Testis (tissue), 3 donors: Measurements from ENCODE around the gene PDE4B. TPM values are rescaled to one million over a fixed set of nuclear protein-coding genes. Genes with fewer than 3 reads are reported as not detected.
A peak's percentile ranks its signal among the peaks of the same experiment; 100 is the strongest.

Experiments used
- DNase-seq: peaks from one replicate; pipeline ENCODE4 v3.0.0-alpha.2; 2019
- H3K27ac ChIP-seq, 2 donors: fragments of 200-600 bp; sonication (generic); one replicate each; pipeline ENCODE4 v1.5.1; 2019
- H3K27me3 ChIP-seq: fragments of 200-600 bp; sonication (generic); one replicate; pipeline ENCODE4 v1.5.1; 2019
- H3K36me3 ChIP-seq: fragments of 200-600 bp; sonication (generic); one replicate; pipeline ENCODE4 v1.5.1; 2017; ENCODE audit warnings: low read depth; ENCODE audit errors: missing control alignments
- H3K4me1 ChIP-seq: fragments of 200-600 bp; sonication (generic); one replicate; pipeline ENCODE4 v1.5.1; 2019
- H3K4me3 ChIP-seq, 2 donors: fragments of 200-600 bp; sonication (generic); one replicate each; pipeline ENCODE4 v1.5.1; 2017 to 2019
- H3K9me3 ChIP-seq: fragments of 200-600 bp; sonication (generic); one replicate; pipeline ENCODE4 v1.5.1; 2017
- CTCF ChIP-seq, 3 experiments: fragments of 450-650 bp in 2 of 3; fragments of 200-600 bp in 1 of 3; sonication (generic) in 1 of 3; IDR thresholded peaks; one replicate each; pipeline ENCODE4 v1.5.1; 2016 to 2019; ENCODE audit warnings: antibody characterized with exemption in 3 of 3, mild to moderate bottlenecking in 2 of 3, moderate library complexity in 1 of 3
- POLR2A ChIP-seq: fragments of 450-650 bp; IDR thresholded peaks from one replicate; pipeline ENCODE4 v1.6.1; 2017; ENCODE audit warnings: antibody characterized with exemption, mild to moderate bottlenecking, moderate library complexity
- WGBS, 2 donors: methylation state at CpG; one replicate each; pipeline ENCODE4 v1.1.5; 2018; 5-methylcytosine and 5-hydroxymethylcytosine counted together
- intact Hi-C: fragments of 100-400 bp; cut with DNase I; formaldehyde crosslinking; loops from one replicate; pipeline ENCODE4 v1.15.1; 2023; ENCODE audit warnings: low total_unique reads
- polyA plus RNA-seq: library from polyadenylated mRNA; stranded (reverse); fragments of 350-450 nt; fragmentation: Illumina TruSeq; extraction: RNeasy Lipid Tissue Mini Kit (QIAGEN cat#74804); gene quantifications from one replicate; pipeline ENCODE4 v1.2.3, GENCODE V29; 2014; ENCODE audit warnings: low read depth, low replicate concordance; ENCODE audit not compliant: insufficient read depth
- total RNA-seq, 2 donors: library from RNA; depleted of rRNA; stranded (reverse); fragments of >200 nt; gene quantifications; one replicate each; pipeline ENCODE4 v1.2.3, GENCODE V29; 2016

The PDE4B gene
- total and polyA plus RNA-seq, 3 donors from 2014 or later = 11.5 to 16.1 (median 12.4) TPM

GRCh38 chr1:65953170-65953569, 160.5 kb downstream of the PDE4B start:
- no peak for DNase-seq
- 36 to 60% methylated on average over 1 of the region's 1 CpG for WGBS, 2 donors
- H3K27me3 ChIP-seq = no peaks in the 10 kb centered on the region
- no peaks in the 10 kb centered on the region for H3K4me1 ChIP-seq
- H3K4me3 ChIP-seq = no peak overlapping the region
- H3K36me3 ChIP-seq = no peaks in the 10 kb centered on the region
- H3K9me3 ChIP-seq = no peaks in the 10 kb centered on the region
- intact Hi-C loops = no loop called here
- H3K27ac ChIP-seq = no peak overlapping the region
- TF ChIP-seq POLR2A (no peak), CTCF (IDR thresholded peaks at IDR 0.05) (no peak)

GRCh38 chr1:65955071-65955470, 162.4 kb downstream of the PDE4B start:
- Histone ChIP-seq H3K36me3 (no peaks in the 10 kb centered on the region), H3K27me3 (no peaks in the 10 kb centered on the region), H3K27ac (no peak overlapping the region), H3K4me3 (no peak overlapping the region), H3K9me3 (no peaks in the 10 kb centered on the region), H3K4me1 (no peaks in the 10 kb centered on the region)
- DNase-seq = no peak
- TF ChIP-seq POLR2A (no peak), CTCF (IDR thresholded peaks at IDR 0.05) (no peak)
- WGBS, 2 donors = 52 to 66% methylated on average over 3 of the region's 3 CpGs
- intact Hi-C loops = loop anchor here (5.0 kb wide), 1 partner anchor 287 kb away; no protein-coding TSS in a partner anchor

- Histone ChIP-seq H3K36me3 (no peaks in the 10 kb centered on the region), H3K27ac (no peak overlapping the region), H3K9me3 (no peaks in the 10 kb centered on the region), H3K4me1 (no peaks in the 10 kb centered on the region), H3K27me3 (no peaks in the 10 kb centered on the region), H3K4me3 (no peak overlapping the region)
- WGBS, 2 donors = 92 to 93% methylated on average over 6 of the region's 6 CpGs
- intact Hi-C loops = loop anchor here (5.0 kb wide), 1 partner anchor 287 kb away; no protein-coding TSS in a partner anchor
- no peak for DNase-seq
- TF ChIP-seq POLR2A (no peak), CTCF (IDR thresholded peaks at IDR 0.05) (no peak)
Observed at GRCh38 chr1:65955503-65955902, 162.8 kb downstream of the PDE4B start.

GRCh38 chr1:65958561-65959350, 166.1 kb downstream of the PDE4B start:
- no peak overlapping the region for H3K4me3 ChIP-seq
- intact Hi-C loops = loop anchor here (5.0 kb wide), 1 partner anchor 284 kb away; no protein-coding TSS in a partner anchor
- no peaks in the 10 kb centered on the region for H3K4me1 ChIP-seq
- H3K27ac ChIP-seq = no peak overlapping the region
- 49 to 50% methylated on average over 12 of the region's 12 CpGs for WGBS, 2 donors
- DNase-seq = no peak
- H3K36me3 ChIP-seq = no peaks in the 10 kb centered on the region
- H3K9me3 ChIP-seq = no peaks in the 10 kb centered on the region
- H3K27me3 ChIP-seq = no peaks in the 10 kb centered on the region
- peak; percentile 60 to 85 (median 71) for TF ChIP-seq CTCF (IDR thresholded peaks at IDR 0.05)
- no peak for TF ChIP-seq POLR2A
